Osteoblast (primary cell): ENCODE measurements around the gene HTRA1. TPM values are rescaled to one million over a fixed set of nuclear protein-coding genes. Genes with fewer than 3 reads are reported as not detected.

ENCODE experiments used
- DNase-seq: peaks from one replicate; pipeline ENCODE4 v3.0.0; 2011; ENCODE audit warnings: low spot score, mixed read lengths; ENCODE audit not compliant: insufficient read length; ENCODE audit errors: missing footprints
- H2AFZ ChIP-seq: 2 replicates; pipeline ENCODE4 v1.6.0; 2011; ENCODE audit warnings: mild to moderate bottlenecking, low read length
- H3K27ac ChIP-seq: 2 replicates; pipeline ENCODE4 v1.5.1; 2011; ENCODE audit warnings: mild to moderate bottlenecking, low read depth, low read length, moderate library complexity
- H3K27me3 ChIP-seq: 2 replicates; pipeline ENCODE4 v1.6.0; 2012; ENCODE audit warnings: mild to moderate bottlenecking, control low read depth, inconsistent platforms, low read length, moderate library complexity; ENCODE audit not compliant: insufficient read depth
- H3K36me3 ChIP-seq: 2 replicates; pipeline ENCODE4 v1.5.1; 2011; ENCODE audit warnings: mild to moderate bottlenecking, low read length, control low read depth, moderate library complexity; ENCODE audit not compliant: insufficient read depth
- H3K4me1 ChIP-seq: 2 replicates; pipeline ENCODE4 v1.5.1; 2011; ENCODE audit warnings: mild to moderate bottlenecking, low read length, control low read depth, moderate library complexity; ENCODE audit not compliant: insufficient read depth
- H3K4me2 ChIP-seq: 2 replicates; pipeline ENCODE4 v1.6.0; 2011; ENCODE audit warnings: mild to moderate bottlenecking, low read length; ENCODE audit not compliant: insufficient read depth
- H3K4me3 ChIP-seq: fragments of 200-600 bp; sonication (generic); 3 replicates; pipeline ENCODE4 v1.5.1; 2012; ENCODE audit warnings: mild to moderate bottlenecking, low read length, inconsistent platforms; ENCODE audit not compliant: insufficient read depth
- H3K79me2 ChIP-seq: 2 replicates; pipeline ENCODE4 v1.6.0; 2012; ENCODE audit warnings: mild to moderate bottlenecking, low read length, control low read depth, inconsistent platforms; ENCODE audit not compliant: insufficient read depth
- H3K9me3 ChIP-seq: 2 replicates; pipeline ENCODE4 v1.5.1; 2011; ENCODE audit warnings: low read depth, low read length, control low read depth
- H4K20me1 ChIP-seq: 2 replicates; pipeline ENCODE4 v1.6.0; 2012; ENCODE audit warnings: mild to moderate bottlenecking, low read length, control low read depth; ENCODE audit not compliant: insufficient read depth
- CTCF ChIP-seq: IDR thresholded peaks from 2 replicates; pipeline ENCODE4 v1.5.1; 2011; ENCODE audit warnings: mild to moderate bottlenecking, low read depth, low read length, moderate library complexity; ENCODE audit errors: extremely low read depth
- total RNA-seq: library from RNA; depleted of rRNA; stranded (reverse); fragments of >200 nt; gene quantifications from 2 replicates; pipeline ENCODE4 v1.2.3, GENCODE V29; 2012

Gene HTRA1
- total RNA-seq, 1 donor, result 392 TPM

- H3K4me3 ChIP-seq, result no peak overlapping the region
- DNase-seq, result peak; percentile 94
- peak overlapping the region; percentile 86 for H3K27ac ChIP-seq
- H2AFZ ChIP-seq, result no peak overlapping the region
- no peaks in the 10 kb centered on the region for H3K79me2 ChIP-seq
- no peaks in the 10 kb centered on the region for H3K9me3 ChIP-seq
- TF ChIP-seq CTCF, result no peak
- H4K20me1 ChIP-seq, result no peaks in the 10 kb centered on the region
- peaks cover 18% of the 10 kb centered on the region for H3K36me3 ChIP-seq
- no peak overlapping the region for H3K4me2 ChIP-seq
- no peaks in the 10 kb centered on the region for H3K27me3 ChIP-seq
- H3K4me1 ChIP-seq, result peaks cover 25% of the 10 kb centered on the region
Observed at GRCh38 chr10:122515588-122516231, 54.4 kb downstream of the HTRA1 start.

DNA sequence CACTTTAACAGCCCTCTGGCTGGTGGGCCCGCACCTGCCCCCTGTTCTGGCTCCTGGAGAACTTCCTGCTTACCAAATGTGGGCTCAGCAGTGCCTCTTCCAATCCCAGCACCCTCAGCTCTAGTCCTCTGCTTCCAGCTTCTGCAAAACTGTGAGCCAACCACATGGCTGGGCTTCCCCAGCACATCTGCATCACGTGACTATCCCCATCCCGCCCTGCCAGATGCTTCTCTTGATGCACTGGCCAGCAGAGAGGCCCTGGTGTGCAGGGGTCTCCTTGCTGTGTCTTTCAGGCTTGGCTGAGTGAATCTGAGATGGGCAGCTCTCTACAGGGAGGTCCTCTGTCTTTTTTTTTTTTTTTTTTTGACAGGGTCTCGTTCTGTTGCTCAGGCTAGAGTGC, 55.4 kb downstream of the HTRA1 start:
- Histone ChIP-seq H2AFZ (no peak overlapping the region), H3K27me3 (no peaks in the 10 kb centered on the region), H3K36me3 (peaks cover 12% of the 10 kb centered on the region), H3K4me3 (no peak overlapping the region), H3K27ac (no peak overlapping the region), H3K9me3 (no peaks in the 10 kb centered on the region), H3K4me2 (no peak overlapping the region), H4K20me1 (no peaks in the 10 kb centered on the region), H3K4me1 (peaks cover 25% of the 10 kb centered on the region), H3K79me2 (no peaks in the 10 kb centered on the region)
- no peak for TF ChIP-seq CTCF
- peak; percentile 62 for DNase-seq

GRCh38 chr10:122519144-122519543, 57.8 kb downstream of the HTRA1 start:
- H3K79me2 ChIP-seq, result no peaks in the 10 kb centered on the region
- H2AFZ ChIP-seq, result no peak overlapping the region
- H3K4me3 ChIP-seq, result no peak overlapping the region
- TF ChIP-seq CTCF, result no peak
- no peaks in the 10 kb centered on the region for H3K27me3 ChIP-seq
- peaks cover 22% of the 10 kb centered on the region for H3K4me1 ChIP-seq
- no peaks in the 10 kb centered on the region for H3K9me3 ChIP-seq
- no peak overlapping the region for H3K27ac ChIP-seq
- no peak for DNase-seq
- peaks cover 9% of the 10 kb centered on the region for H3K36me3 ChIP-seq
- no peaks in the 10 kb centered on the region for H4K20me1 ChIP-seq
- H3K4me2 ChIP-seq, result no peak overlapping the region

- Histone ChIP-seq H3K4me2 (no peak overlapping the region), H2AFZ (no peak overlapping the region), H3K9me3 (no peaks in the 10 kb centered on the region), H3K27me3 (no peaks in the 10 kb centered on the region), H3K36me3 (peaks cover 9% of the 10 kb centered on the region), H3K4me1 (peaks cover 15% of the 10 kb centered on the region), H3K4me3 (no peak overlapping the region), H3K27ac (no peak overlapping the region), H4K20me1 (no peaks in the 10 kb centered on the region), H3K79me2 (no peaks in the 10 kb centered on the region)
- DNase-seq, result no peak
- no peak for TF ChIP-seq CTCF
Observed at GRCh38 chr10:122519873-122520272, 58.5 kb downstream of the HTRA1 start.
